ENCODE results near the gene L3MBTL4. TPM values are rescaled to one million over a fixed set of nuclear protein-coding genes. Genes with fewer than 3 reads are reported as not detected.

The L3MBTL4 gene
- total RNA-seq, 1 donor from 2014 or later, result under 0.01 TPM

DNA sequence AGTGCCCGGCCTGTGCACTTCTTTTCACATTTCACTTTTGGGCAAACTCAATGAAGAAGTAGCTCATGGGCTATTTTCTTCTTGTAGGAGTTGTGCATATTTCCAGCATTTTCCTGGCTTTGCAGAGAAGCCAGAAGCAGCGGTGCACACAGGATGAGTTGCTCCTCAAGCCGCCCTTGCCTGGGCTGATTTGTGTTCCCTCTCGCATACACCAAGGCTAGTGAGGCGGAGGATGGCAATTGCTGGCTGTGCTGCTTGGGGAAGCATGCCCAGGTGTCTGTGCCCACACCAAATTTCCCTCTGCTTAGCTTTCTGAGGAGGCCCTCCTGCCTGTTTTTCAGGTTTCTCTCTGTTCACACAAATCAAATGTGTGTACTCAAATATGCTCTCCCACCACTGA is 434.0 kb downstream of the L3MBTL4 start:
- H3K27me3 ChIP-seq (ENCODE audit: control insufficient read depth, insufficient read depth, low read length), result no peaks in the 10 kb centered on the region
- TF ChIP-seq, protein P1, sequence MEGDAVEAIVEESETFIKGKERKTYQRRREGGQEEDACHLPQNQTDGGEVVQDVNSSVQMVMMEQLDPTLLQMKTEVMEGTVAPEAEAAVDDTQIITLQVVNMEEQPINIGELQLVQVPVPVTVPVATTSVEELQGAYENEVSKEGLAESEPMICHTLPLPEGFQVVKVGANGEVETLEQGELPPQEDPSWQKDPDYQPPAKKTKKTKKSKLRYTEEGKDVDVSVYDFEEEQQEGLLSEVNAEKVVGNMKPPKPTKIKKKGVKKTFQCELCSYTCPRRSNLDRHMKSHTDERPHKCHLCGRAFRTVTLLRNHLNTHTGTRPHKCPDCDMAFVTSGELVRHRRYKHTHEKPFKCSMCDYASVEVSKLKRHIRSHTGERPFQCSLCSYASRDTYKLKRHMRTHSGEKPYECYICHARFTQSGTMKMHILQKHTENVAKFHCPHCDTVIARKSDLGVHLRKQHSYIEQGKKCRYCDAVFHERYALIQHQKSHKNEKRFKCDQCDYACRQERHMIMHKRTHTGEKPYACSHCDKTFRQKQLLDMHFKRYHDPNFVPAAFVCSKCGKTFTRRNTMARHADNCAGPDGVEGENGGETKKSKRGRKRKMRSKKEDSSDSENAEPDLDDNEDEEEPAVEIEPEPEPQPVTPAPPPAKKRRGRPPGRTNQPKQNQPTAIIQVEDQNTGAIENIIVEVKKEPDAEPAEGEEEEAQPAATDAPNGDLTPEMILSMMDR (IDR thresholded peaks at IDR 0.05; ENCODE audit: insufficient read depth, low read length, severe bottlenecking), result no peak

DNA sequence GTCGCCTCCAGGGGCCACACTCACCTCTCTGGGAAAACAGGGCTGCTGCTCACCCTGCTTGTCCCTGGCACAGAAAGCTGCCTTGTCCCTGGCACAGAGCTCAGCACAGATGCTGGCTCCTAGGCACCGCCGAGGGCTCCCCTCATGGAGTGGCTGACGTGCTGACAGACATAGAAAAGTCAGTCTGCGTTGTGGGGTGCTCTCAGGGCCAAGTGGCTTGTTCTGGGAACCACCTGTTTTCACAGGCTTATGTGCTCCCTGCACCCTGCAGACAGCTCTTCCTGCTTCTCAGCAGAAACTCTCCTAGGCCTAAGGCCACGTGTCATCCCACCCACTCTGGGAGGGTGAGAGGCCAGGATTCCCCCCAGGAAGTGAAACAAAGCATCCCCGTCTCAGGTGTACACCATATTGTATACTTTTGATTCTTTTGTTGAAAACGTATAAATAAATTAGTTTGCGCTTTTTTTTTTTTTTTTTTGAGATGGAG is 434.7 kb downstream of the L3MBTL4 start:
- DNase-seq (ENCODE audit: low read depth) (no peak), FAIRE-seq (no peak)
- Histone ChIP-seq H3K36me3 (ENCODE audit: control insufficient read depth, insufficient read depth, low read length) (no peaks in the 10 kb centered on the region), H3K4me3 (ENCODE audit: low read depth, low read length) (no peak overlapping the region), H3K27me3 (ENCODE audit: control insufficient read depth, insufficient read depth, low read length) (no peaks in the 10 kb centered on the region)
- TF ChIP-seq, protein P1 (IDR thresholded peaks at IDR 0.05; ENCODE audit: insufficient read depth, low read length, severe bottlenecking), result no peak

More for the DNA sequence above, 434.0 kb downstream of the L3MBTL4 start:
- FAIRE-seq (no peak), DNase-seq (ENCODE audit: low read depth) (no peak)
- H3K36me3 ChIP-seq (ENCODE audit: control insufficient read depth, insufficient read depth, low read length), result no peaks in the 10 kb centered on the region
- no peak overlapping the region for H3K4me3 ChIP-seq (ENCODE audit: low read depth, low read length)

DNA sequence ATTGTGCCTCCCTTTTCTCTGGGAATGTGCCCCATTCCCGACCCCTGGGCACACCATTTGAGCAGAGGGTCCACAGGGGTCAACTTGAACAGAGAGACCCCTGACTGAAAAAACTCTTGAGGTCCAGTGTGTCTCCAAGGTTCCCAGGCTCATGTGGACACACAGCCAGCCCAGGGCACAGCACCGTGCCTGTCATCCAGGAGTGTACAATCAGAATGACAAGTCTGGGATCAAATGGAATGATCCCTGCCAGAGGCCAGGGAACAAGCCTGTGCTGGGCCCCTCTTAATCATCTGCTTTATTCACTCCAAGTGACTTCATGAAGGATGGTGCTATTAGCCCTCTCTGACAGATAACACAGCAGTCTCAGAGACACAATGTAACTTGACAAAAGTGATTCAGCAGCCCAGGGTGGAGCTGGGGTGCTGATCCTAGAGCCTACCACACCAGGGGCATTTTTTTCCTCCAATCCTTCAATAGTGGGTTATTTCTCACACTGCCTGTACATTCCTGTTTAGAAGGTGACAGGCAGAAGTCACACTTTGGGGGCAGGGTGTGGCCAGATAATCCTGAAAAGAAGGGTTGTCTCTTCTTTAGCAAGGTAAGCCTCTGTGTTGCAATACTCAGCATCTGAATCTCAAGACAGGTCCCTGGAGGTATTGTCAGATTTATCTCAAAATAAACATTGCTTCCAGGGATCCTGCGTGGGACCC is 435.4 kb downstream of the L3MBTL4 start:
- TF ChIP-seq, protein P1 (IDR thresholded peaks at IDR 0.05; ENCODE audit: insufficient read depth, low read length, severe bottlenecking), result no peak
- peak; percentile 10 for DNase-seq (ENCODE audit: low read depth)
- Histone ChIP-seq H3K27me3 (ENCODE audit: control insufficient read depth, insufficient read depth, low read length) (no peaks in the 10 kb centered on the region), H3K36me3 (ENCODE audit: control insufficient read depth, insufficient read depth, low read length) (no peaks in the 10 kb centered on the region), H3K4me3 (ENCODE audit: low read depth, low read length) (no peak overlapping the region)
- FAIRE-seq, result no peak

DNA sequence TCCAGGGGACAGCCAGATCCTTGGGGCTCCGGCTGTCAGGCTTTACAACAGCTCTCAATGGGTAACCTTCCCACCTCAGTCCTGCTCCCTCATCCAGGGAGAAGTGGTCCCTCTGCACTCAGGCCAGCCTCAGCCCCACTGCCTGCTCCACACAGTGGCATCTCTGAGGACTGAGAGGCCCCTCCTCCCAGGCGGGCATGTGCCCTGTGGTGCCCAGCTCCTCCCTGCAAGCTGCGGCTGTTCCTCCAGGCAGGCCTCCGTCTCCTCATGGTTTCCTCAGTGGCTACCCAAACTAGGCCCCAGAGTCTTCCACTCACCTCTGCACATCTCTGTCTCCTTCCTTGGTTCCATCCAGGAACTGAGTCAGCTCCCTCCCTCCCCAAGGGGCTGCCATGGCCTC is 437.7 kb downstream of the L3MBTL4 start:
- DNase-seq (ENCODE audit: low read depth), result no peak
- FAIRE-seq, result no peak
- TF ChIP-seq, protein P1 (IDR thresholded peaks at IDR 0.05; ENCODE audit: insufficient read depth, low read length, severe bottlenecking), result no peak
- Histone ChIP-seq H3K36me3 (ENCODE audit: control insufficient read depth, insufficient read depth, low read length) (no peaks in the 10 kb centered on the region), H3K27me3 (ENCODE audit: control insufficient read depth, insufficient read depth, low read length) (no peaks in the 10 kb centered on the region), H3K4me3 (ENCODE audit: low read depth, low read length) (no peak overlapping the region)

DNA sequence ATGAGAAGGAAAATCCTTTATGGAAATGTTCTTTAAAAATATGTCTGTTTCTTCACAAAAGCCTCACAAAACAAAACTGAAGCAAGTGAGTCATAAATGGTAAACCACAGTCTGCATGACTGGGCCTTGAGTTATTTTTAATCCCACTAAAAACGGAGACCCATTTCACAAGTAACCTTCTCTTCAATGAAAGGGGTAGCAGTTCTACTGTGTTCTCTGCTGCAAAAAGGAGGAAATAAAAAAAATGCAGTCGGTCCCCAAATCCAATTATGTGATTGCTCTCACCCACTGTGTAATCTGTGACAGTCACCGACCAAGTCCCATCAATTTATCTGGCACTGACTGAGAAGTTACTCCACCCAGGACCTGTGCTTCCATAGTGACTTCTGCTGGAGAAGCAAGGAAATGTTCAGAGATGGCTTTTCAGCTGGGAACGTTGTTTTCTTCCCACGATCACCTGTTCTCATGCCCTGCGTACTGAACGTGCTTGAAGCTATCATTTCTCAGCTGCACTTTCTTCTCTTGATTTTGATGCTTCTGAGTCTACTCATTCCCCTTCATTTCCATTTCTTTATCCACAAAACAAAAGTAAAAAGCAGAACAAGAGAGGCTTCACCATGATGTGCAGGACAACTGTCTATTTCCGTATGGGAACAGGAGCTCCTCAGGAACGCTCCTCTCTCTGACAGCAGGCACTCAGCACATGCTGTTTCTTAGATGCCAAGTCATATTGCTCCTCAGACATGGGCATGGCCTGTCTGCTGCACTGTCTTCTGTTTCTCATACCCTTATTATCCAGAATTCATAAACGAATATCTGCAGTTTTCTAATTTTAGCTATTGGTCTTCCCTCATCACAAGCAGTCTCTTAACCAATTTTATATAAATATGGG is 439.4 kb downstream of the L3MBTL4 start:
- FAIRE-seq, result peak; percentile 47
- peak; percentile 20 for DNase-seq (ENCODE audit: low read depth)
- TF ChIP-seq, protein P1 (IDR thresholded peaks at IDR 0.05; ENCODE audit: insufficient read depth, low read length, severe bottlenecking), result no peak
- H3K36me3 ChIP-seq (ENCODE audit: control insufficient read depth, insufficient read depth, low read length), result no peaks in the 10 kb centered on the region
- H3K4me3 ChIP-seq (ENCODE audit: low read depth, low read length), result no peak overlapping the region
- H3K27me3 ChIP-seq (ENCODE audit: control insufficient read depth, insufficient read depth, low read length), result no peaks in the 10 kb centered on the region
